C4-2B (cell line): ENCODE measurements around the gene IL4I1.

Experiments
- H3K27ac ChIP-seq: fragments of 450-650 bp; 2 replicates; pipeline ENCODE4 v1.5.1; 2017
- ZFX ChIP-seq: fragments of 450-650 bp; IDR thresholded peaks from 2 replicates; pipeline ENCODE4 v1.6.1; 2017
- TF ChIP-seq, protein P1 (sequence below): fragments of 450-650 bp; conservative IDR thresholded peaks from 2 replicates; pipeline ENCODE4 v1.5.1; 2017; ENCODE audit warnings: mild to moderate bottlenecking

The IL4I1 gene

GRCh38 chr19:49906879-49907564 lies 10.3 kb upstream of the IL4I1 start:
- TF ChIP-seq, protein P1, sequence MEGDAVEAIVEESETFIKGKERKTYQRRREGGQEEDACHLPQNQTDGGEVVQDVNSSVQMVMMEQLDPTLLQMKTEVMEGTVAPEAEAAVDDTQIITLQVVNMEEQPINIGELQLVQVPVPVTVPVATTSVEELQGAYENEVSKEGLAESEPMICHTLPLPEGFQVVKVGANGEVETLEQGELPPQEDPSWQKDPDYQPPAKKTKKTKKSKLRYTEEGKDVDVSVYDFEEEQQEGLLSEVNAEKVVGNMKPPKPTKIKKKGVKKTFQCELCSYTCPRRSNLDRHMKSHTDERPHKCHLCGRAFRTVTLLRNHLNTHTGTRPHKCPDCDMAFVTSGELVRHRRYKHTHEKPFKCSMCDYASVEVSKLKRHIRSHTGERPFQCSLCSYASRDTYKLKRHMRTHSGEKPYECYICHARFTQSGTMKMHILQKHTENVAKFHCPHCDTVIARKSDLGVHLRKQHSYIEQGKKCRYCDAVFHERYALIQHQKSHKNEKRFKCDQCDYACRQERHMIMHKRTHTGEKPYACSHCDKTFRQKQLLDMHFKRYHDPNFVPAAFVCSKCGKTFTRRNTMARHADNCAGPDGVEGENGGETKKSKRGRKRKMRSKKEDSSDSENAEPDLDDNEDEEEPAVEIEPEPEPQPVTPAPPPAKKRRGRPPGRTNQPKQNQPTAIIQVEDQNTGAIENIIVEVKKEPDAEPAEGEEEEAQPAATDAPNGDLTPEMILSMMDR = no peak
- no peak for TF ChIP-seq ZFX
- no peak overlapping the region for H3K27ac ChIP-seq

DNA sequence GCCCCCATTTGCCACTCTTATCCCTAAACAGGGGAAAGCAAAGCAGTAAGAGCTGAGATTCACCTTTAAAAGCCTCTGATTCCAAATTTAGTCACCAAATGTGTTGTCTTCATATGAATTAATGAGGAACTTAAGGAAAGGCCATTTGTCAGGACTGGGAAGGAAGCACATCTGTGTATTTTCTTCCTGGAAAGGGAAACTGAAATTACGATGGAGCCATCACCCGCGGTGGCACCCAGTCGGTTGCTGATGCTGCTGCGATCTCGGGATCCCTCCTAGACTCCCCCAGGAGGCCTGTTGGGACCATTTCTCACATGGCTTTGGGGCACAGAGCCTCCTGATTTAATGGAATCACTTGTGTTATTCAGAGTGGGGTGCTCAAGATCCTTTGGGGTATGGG lies 7.4 kb upstream of the IL4I1 start:
- TF ChIP-seq, protein P1 = no peak
- no peak for TF ChIP-seq ZFX
- H3K27ac ChIP-seq = no peak overlapping the region

DNA sequence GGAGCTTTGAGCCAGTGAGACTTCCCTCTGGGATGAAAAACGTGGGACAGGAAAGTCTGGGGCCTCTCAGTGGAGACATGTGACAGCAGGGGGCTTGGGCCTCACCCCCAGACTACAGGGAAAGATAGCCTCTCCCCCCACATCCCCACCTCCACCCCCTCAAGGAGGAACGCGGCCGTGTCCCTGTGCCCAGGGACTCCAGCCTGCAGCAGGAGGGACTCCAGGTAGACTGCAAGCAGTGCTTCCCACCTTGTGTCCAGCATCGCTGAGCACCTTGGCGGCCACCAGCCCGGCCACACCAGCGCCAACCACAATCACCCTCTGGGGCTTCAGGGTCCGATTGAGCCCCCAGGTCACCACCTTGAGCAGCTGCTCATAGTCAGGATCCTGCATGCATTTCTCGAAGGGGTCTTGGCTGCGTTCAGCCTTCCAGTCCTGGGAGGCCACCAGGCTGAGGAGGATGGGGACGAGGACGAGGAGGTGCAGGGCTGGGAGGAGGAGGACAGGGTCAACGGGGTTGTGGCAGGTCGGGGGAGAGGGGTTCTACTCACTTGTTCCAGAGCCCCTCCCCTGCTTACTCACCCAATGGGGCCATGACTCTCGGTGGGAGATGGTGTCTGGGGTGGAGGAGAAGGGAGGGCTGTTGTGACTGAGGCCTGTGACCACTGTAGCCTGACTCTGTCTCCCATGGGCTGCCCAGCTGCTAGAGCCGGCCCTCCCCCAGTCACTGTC lies 955 bp downstream of the IL4I1 start:
- TF ChIP-seq, protein P1 = no peak
- TF ChIP-seq ZFX = no peak
- no peak overlapping the region for H3K27ac ChIP-seq

DNA sequence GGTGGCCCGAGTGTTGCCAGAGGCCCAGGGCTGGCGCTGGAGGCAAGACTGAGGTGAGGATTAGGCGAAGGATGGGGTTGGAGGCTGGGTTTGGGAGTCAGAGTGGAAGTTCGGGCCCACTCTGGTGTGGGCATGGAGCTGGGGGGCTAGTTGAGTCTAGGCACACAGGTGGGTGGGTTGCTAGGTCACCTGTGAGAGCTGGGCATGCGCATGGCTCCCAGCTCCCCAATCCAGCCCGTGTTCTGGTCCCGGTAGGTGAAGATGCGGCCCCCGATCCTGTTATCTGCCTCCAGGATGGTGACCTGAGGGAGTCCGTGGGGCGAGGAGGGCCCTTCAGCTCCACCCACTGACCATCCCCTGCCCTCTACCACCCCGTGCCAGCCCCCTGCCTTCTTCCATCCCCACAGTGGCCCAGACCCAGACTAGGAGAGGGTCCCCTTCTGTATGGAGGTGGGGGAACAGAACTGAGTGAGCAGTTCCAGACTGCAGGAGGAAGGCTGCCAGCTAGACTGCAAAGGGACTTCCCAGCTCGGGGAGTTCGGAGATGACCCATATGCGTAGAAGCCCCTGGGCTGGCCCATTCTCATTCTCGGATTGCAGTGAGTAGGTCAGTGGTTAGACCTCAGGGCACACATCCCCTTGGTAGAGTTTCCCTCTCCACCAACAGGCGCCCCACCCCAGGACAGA lies 1.7 kb downstream of the IL4I1 start:
- H3K27ac ChIP-seq = no peak overlapping the region

GRCh38 chr19:49894011-49894664 lies 2.5 kb downstream of the IL4I1 start:
- no peak for TF ChIP-seq ZFX
- TF ChIP-seq, protein P1 = no peak
- no peak overlapping the region for H3K27ac ChIP-seq

More for the DNA sequence above, 1.7 kb downstream of the IL4I1 start:
- no peak for TF ChIP-seq ZFX
- TF ChIP-seq, protein P1 = no peak

GRCh38 chr19:49892716-49893115 lies 4.0 kb downstream of the IL4I1 start:
- no peak for TF ChIP-seq ZFX
- TF ChIP-seq, protein P1 = no peak
- no peak overlapping the region for H3K27ac ChIP-seq
